GM23248 (cell line): ENCODE data around the gene CNP. TPM values are rescaled to one million over a fixed set of nuclear protein-coding genes. Genes with fewer than 3 reads are reported as not detected.
A peak's percentile ranks its signal among the peaks of the same experiment; 100 is the strongest.

Source experiments
- DNase-seq: peaks from one replicate; pipeline ENCODE4 v3.0.0-alpha.2; 2015
- H2AFZ ChIP-seq: fragments of 200-600 bp; sonication (generic); 2 replicates; pipeline ENCODE4 v1.6.1; 2016; ENCODE audit warnings: antibody characterized with exemption
- H3F3A ChIP-seq: fragments of 200-600 bp; sonication (generic); 2 replicates; pipeline ENCODE4 v1.6.1; 2016; ENCODE audit warnings: mild to moderate bottlenecking, antibody characterized with exemption, mixed run types; ENCODE audit not compliant: insufficient read depth
- H3K27ac ChIP-seq: fragments of 200-600 bp; sonication (generic); 2 replicates; pipeline ENCODE4 v1.5.1; 2016; ENCODE audit warnings: mild to moderate bottlenecking
- H3K27me3 ChIP-seq: fragments of 200-600 bp; sonication (generic); replicated peaks from 2 replicates; pipeline ENCODE4 v1.6.1; 2016; ENCODE audit warnings: mild to moderate bottlenecking; ENCODE audit not compliant: insufficient read depth
- H3K36me3 ChIP-seq: fragments of 200-600 bp; sonication (generic); 2 replicates; pipeline ENCODE4 v1.6.1; 2016; ENCODE audit warnings: low read depth, mild to moderate bottlenecking
- H3K4me1 ChIP-seq: fragments of 200-600 bp; sonication (generic); 2 replicates; pipeline ENCODE4 v1.6.1; 2016; ENCODE audit warnings: mild to moderate bottlenecking; ENCODE audit not compliant: insufficient read depth
- H3K4me2 ChIP-seq: fragments of 200-600 bp; sonication (generic); one replicate; pipeline ENCODE4 v1.6.1; 2016; ENCODE audit warnings: mild to moderate bottlenecking; ENCODE audit not compliant: unreplicated experiment
- H3K4me3 ChIP-seq: fragments of 200-600 bp; sonication (generic); 2 replicates; pipeline ENCODE4 v1.5.1; 2016; ENCODE audit warnings: mild to moderate bottlenecking
- H3K79me2 ChIP-seq: fragments of 200-600 bp; sonication (generic); 2 replicates; pipeline ENCODE4 v1.6.1; 2016; ENCODE audit warnings: mild to moderate bottlenecking; ENCODE audit not compliant: insufficient read depth
- H3K9ac ChIP-seq: fragments of 200-600 bp; sonication (generic); 2 replicates; pipeline ENCODE4 v1.6.1; 2016; ENCODE audit warnings: mild to moderate bottlenecking
- H3K9me2 ChIP-seq: fragments of 200-600 bp; sonication (generic); 2 replicates; pipeline ENCODE4 v1.6.1; 2016; ENCODE audit warnings: mixed run types, mild to moderate bottlenecking, moderate library complexity; ENCODE audit not compliant: insufficient read depth
- H3K9me3 ChIP-seq: fragments of 200-600 bp; sonication (generic); one replicate; pipeline ENCODE4 v1.6.1; 2017; ENCODE audit warnings: low read depth
- H4K20me1 ChIP-seq: fragments of 200-600 bp; sonication (generic); 2 replicates; pipeline ENCODE4 v1.6.0; 2016; ENCODE audit not compliant: insufficient read depth
- EZH2 ChIP-seq: fragments of 200-600 bp; sonication (generic); IDR thresholded peaks from 2 replicates; pipeline ENCODE4 v1.6.1; 2018; ENCODE audit warnings: antibody characterized with exemption, mild to moderate bottlenecking; ENCODE audit not compliant: insufficient read depth, poor library complexity, severe bottlenecking
- EZH2phosphoT487 ChIP-seq: fragments of 200-600 bp; sonication (generic); IDR thresholded peaks from 2 replicates; pipeline ENCODE4 v1.6.1; 2018; ENCODE audit warnings: antibody characterized with exemption, moderate library complexity, mild to moderate bottlenecking, low read depth; ENCODE audit not compliant: insufficient read depth
- WGBS, 2 experiments: methylation state at CpG; one replicate each; pipeline ENCODE4 v1.1.6; 2015 to 2017; ENCODE audit warnings: low lambda C conversion rate in 2 of 2, low coverage in 1 of 2; ENCODE audit errors: missing lambda C conversion rate in 2 of 2; 5-methylcytosine and 5-hydroxymethylcytosine counted together
- in situ Hi-C: fragments of 300-500 bp; cut with MboI; formaldehyde crosslinking; loops from 2 replicates; pipeline ENCODE4 v1.15.0; 2020
- polyA plus RNA-seq: library from polyadenylated mRNA; unstranded; fragments of >200 nt; fragmentation: Nextera tagmentation; extraction: Ambion mirVana; gene quantifications from 2 replicates; pipeline ENCODE4 v1.2.1, GENCODE V29; 2016
- total RNA-seq: library from RNA; depleted of rRNA; stranded (reverse); fragments of >200 nt; shearing (Covaris generic); gene quantifications from 2 replicates; pipeline ENCODE4 v1.2.3, GENCODE V29; 2014

CNP gene
- total and polyA plus RNA-seq, 2 experiments from 2014 or later, result 58.3 to 103 TPM

DNA sequence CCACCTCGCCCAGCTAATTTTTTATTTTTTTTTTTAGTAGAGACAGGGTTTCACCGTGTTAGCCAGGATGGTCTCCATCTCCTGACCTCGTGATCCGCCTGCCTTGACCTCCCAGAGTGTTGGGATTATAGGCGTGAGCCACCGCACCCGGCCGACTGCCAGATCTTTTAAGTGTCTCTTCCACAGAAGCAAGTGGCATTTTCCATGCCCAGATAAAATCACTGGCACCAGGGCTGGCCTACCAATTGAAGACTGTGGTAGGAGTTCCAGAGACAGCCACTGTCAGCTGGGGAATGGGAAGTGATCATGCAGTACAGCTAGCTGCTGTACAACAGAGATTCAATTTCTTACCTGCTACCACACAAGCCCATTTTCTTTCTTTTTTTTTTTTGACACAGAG lies 17.9 kb downstream of the CNP start:
- H3K36me3 ChIP-seq, result peaks cover 81% of the 10 kb centered on the region
- H3K4me2 ChIP-seq, result no peak overlapping the region
- peaks cover 19% of the 10 kb centered on the region for H3F3A ChIP-seq
- H3K27me3 ChIP-seq, result no peaks in the 10 kb centered on the region
- no peaks in the 10 kb centered on the region for H3K9me2 ChIP-seq
- no peak overlapping the region for H2AFZ ChIP-seq
- TF ChIP-seq EZH2phosphoT487, result no peak
- TF ChIP-seq EZH2, result no peak
- no peaks in the 10 kb centered on the region for H3K9me3 ChIP-seq
- no peak overlapping the region for H3K4me3 ChIP-seq
- no peaks in the 10 kb centered on the region for H3K4me1 ChIP-seq
- DNase-seq, result no peak
- WGBS, 2 experiments, result 97 to 99% methylated on average over 8 of the region's 8 CpGs
- in situ Hi-C loops, result no loop called here
- no peak overlapping the region for H3K27ac ChIP-seq
- no peak overlapping the region for H3K9ac ChIP-seq
- H4K20me1 ChIP-seq, result no peaks in the 10 kb centered on the region
- H3K79me2 ChIP-seq, result peaks cover 60% of the 10 kb centered on the region

DNA sequence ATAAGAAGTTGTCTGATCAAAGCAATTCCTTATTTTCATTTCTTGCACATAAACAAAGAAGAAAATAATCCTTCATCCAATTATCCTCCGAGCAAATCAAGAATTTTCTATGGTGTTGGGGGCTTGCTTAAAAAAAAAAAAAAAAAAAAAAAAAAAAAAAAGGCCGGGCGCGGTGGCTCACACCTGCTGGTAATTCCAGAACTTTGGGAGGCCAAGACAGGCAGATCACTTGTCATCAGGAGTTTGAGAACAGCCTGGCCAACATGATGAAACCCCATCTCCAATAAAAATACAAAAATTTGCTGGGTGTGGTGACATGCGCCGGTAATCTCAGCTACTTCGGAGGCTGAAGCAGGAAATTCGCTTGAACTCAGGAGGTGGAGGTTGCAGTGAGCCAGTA lies 19.3 kb downstream of the CNP start:
- Histone ChIP-seq H3K27me3 (no peaks in the 10 kb centered on the region), H2AFZ (no peak overlapping the region), H3K9me2 (no peaks in the 10 kb centered on the region), H3K4me1 (no peaks in the 10 kb centered on the region), H4K20me1 (no peaks in the 10 kb centered on the region), H3K9me3 (no peaks in the 10 kb centered on the region), H3K27ac (no peak overlapping the region), H3K4me3 (no peak overlapping the region), H3K36me3 (peaks cover 86% of the 10 kb centered on the region), H3F3A (peaks cover 16% of the 10 kb centered on the region), H3K4me2 (no peak overlapping the region), H3K9ac (no peak overlapping the region), H3K79me2 (peaks cover 66% of the 10 kb centered on the region)
- no peak for TF ChIP-seq EZH2
- no peak for TF ChIP-seq EZH2phosphoT487
- DNase-seq, result no peak
- in situ Hi-C loops, result no loop called here
- WGBS, 2 experiments, result 91 to 94% methylated on average over 8 of the region's 8 CpGs

DNA sequence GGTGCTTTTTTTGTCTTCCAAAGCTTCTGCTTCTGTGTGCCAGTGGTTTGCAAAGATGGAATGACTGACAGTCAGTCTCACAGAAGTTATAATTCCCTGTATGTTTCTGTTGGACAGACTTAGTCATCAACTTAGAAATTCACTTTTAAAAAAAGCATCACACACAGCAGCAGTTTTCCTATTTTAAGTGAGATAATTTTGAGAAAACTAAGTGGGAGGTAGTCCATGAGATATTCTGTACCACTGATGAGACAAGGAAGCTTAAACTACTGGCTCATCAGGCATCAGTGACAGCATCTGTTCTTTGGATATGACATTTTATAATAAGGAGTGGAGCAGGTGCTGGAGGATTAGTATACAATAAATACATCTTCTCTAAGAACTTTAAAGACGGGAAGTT lies 20.0 kb downstream of the CNP start:
- TF ChIP-seq EZH2phosphoT487 (no peak), EZH2 (no peak)
- Histone ChIP-seq H3K9me3 (no peaks in the 10 kb centered on the region), H4K20me1 (no peaks in the 10 kb centered on the region), H3F3A (peaks cover 15% of the 10 kb centered on the region), H3K4me2 (no peak overlapping the region), H3K27me3 (no peaks in the 10 kb centered on the region), H2AFZ (no peak overlapping the region), H3K9me2 (no peaks in the 10 kb centered on the region), H3K4me3 (no peak overlapping the region), H3K79me2 (peaks cover 66% of the 10 kb centered on the region), H3K4me1 (no peaks in the 10 kb centered on the region), H3K27ac (no peak overlapping the region), H3K36me3 (peaks cover 86% of the 10 kb centered on the region), H3K9ac (no peak overlapping the region)
- no peak for DNase-seq
- in situ Hi-C loops, result no loop called here
- WGBS, 2 experiments, result 94 to 100% methylated on average over 1 of the region's 1 CpG

DNA sequence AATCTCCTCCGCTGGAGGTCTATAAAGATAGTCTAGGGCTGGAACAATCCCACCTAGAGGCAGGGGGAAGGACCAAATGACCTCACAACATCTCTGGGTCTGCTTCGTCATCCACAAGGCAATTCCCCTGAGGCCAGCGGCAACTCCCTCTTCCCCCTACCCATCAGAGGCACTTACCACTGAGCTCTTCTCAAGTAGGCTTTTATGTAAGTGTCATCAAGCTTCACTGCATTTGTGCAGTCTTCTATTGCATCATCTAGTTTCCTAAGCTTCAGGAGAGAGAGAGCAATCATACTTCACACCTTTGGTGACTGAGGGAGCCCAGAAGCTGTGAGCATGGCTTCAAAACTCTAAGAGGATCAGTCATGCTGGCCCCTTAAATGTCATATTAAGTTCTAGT lies 21.0 kb downstream of the CNP start:
- 73 to 75% methylated on average over 3 of the region's 3 CpGs for WGBS, 2 experiments
- peaks cover 15% of the 10 kb centered on the region; the same call in 1 of the 2 replicates for H3F3A ChIP-seq
- DNase-seq, result peak; percentile 16
- H3K27ac ChIP-seq, result no peak overlapping the region
- H2AFZ ChIP-seq, result no peak overlapping the region
- H3K4me2 ChIP-seq, result no peak overlapping the region
- peaks cover 83% of the 10 kb centered on the region for H3K36me3 ChIP-seq
- H4K20me1 ChIP-seq, result no peaks in the 10 kb centered on the region
- H3K79me2 ChIP-seq, result peaks cover 65% of the 10 kb centered on the region
- H3K27me3 ChIP-seq, result no peaks in the 10 kb centered on the region
- H3K9ac ChIP-seq, result no peak overlapping the region
- H3K9me3 ChIP-seq, result no peaks in the 10 kb centered on the region
- H3K4me3 ChIP-seq, result no peak overlapping the region
- peaks cover 3% of the 10 kb centered on the region; the same call in 1 of the 2 replicates for H3K4me1 ChIP-seq
- in situ Hi-C loops, result no loop called here
- TF ChIP-seq EZH2phosphoT487, result no peak
- no peak for TF ChIP-seq EZH2
- no peaks in the 10 kb centered on the region for H3K9me2 ChIP-seq

DNA sequence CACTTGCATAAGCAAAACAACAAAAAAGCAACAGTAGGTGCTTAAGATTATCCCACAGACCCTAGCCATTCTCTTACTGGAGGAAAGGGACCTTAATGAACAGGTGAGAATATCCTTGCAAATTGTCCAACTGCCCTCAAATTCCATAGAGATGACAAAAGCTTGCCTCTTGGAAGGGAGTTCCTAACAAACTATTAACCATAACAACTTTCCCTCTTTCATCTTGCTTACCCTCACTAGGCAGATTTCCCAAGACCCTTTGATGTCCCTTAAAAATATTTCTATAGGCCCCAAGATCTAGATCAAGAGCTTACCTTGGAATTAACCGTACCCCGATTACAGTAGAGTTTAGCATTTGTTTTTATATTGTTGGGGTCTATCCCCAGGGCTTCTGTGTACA lies 21.8 kb downstream of the CNP start:
- in situ Hi-C loops, result no loop called here
- DNase-seq, result no peak

More for the DNA sequence above, 21.8 kb downstream of the CNP start:
- H3K4me1 ChIP-seq, result peaks cover 4% of the 10 kb centered on the region; the same call in 1 of the 2 replicates
- whole genome bisulfite sequencing, 2 experiments, result 97 to 100% methylated on average over 2 of the region's 2 CpGs
- H2AFZ ChIP-seq, result no peak overlapping the region
- H3K27me3 ChIP-seq, result no peaks in the 10 kb centered on the region
- H3F3A ChIP-seq, result peaks cover 15% of the 10 kb centered on the region; the same call in 1 of the 2 replicates
- no peak overlapping the region for H3K27ac ChIP-seq
- H3K4me3 ChIP-seq, result no peak overlapping the region
- no peaks in the 10 kb centered on the region for H3K9me2 ChIP-seq
- TF ChIP-seq EZH2, result no peak
- no peak for TF ChIP-seq EZH2phosphoT487
- peaks cover 81% of the 10 kb centered on the region for H3K36me3 ChIP-seq
- no peak overlapping the region for H3K9ac ChIP-seq
- no peaks in the 10 kb centered on the region for H3K9me3 ChIP-seq
- H3K4me2 ChIP-seq, result no peak overlapping the region
- no peaks in the 10 kb centered on the region for H4K20me1 ChIP-seq
- H3K79me2 ChIP-seq, result peaks cover 61% of the 10 kb centered on the region
